K562 (cell line): ENCODE measurements around the gene ANKRD1. TPM values are rescaled to one million over a fixed set of nuclear protein-coding genes. Genes with fewer than 3 reads are reported as not detected.

Experiments used
- ATAC-seq: fragments of 200-7000 bp; cut with Tn5 transposase; 3 replicates; pipeline ENCODE4 v1.9.1; 2020; ENCODE audit warnings: moderate library complexity
- BruUV-seq: library from RNA; stranded (reverse); fragments of 400-500 nt; replicated peaks from 2 replicates; lab custom pipeline; 2021; lab: Mats Ljungman, UMichigan
- CTCF ChIA-PET: fragments of 300-600 bp; formaldehyde crosslinking; extraction: SDS; loops from one replicate; lab custom pipeline; 2021; ENCODE audit warnings: low intra/inter-chr PET ratio; lab: Yijun Ruan, JAX
- POLR2A ChIA-PET: fragments of 300-600, 350-650 bp; sonication (Branson Sonifier 250); formaldehyde crosslinking; extraction: SDS; loops from one replicate; lab custom pipeline; 2021; ENCODE audit warnings: antibody characterized with exemption, inconsistent platforms; lab: Yijun Ruan, JAX
- DNase-seq, 4 experiments: peaks; one replicate each; pipeline versions ENCODE4 v3.0.0 to v3.0.0-alpha.2; 2011 to 2018; ENCODE audit warnings: low spot score in 3 of 4, mixed read lengths in 3 of 4; ENCODE audit errors: extremely low read depth in 1 of 4
- FAIRE-seq: peaks from 2 replicates; lab custom pipeline; 2011; peaks lifted over from hg19 to GRCh38; lab: Jason Lieb, UNC
- H2AFZ ChIP-seq: 2 replicates; pipeline ENCODE4 v1.6.0; 2011; ENCODE audit warnings: low read depth, low read length, control low read depth, inconsistent platforms
- H3K27ac ChIP-seq: fragments of 200-600 bp; 3 replicates; pipeline ENCODE4 v1.8.0; 2011; ENCODE audit warnings: low read depth, mild to moderate bottlenecking, control low read depth, inconsistent platforms, low read length, moderate library complexity, mixed read lengths; ENCODE audit errors: extremely low read depth
- H3K27me3 ChIP-seq, 2 experiments: fragments of 300-600 bp in 1 of 2; 2 replicates in 1 of 2; 3 replicates in 1 of 2; pipeline versions ENCODE4 v1.6.0 to v1.8.0; 2011; ENCODE audit warnings: inconsistent platforms in 2 of 2, low read length in 2 of 2, mild to moderate bottlenecking in 1 of 2, mixed read lengths in 1 of 2, moderate library complexity in 1 of 2; ENCODE audit not compliant: control insufficient read depth in 2 of 2, insufficient read depth in 2 of 2
- H3K36me3 ChIP-seq: fragments of 300-600 bp; 3 replicates; pipeline ENCODE4 v1.8.0; 2011; ENCODE audit warnings: mild to moderate bottlenecking, low read length, inconsistent platforms; ENCODE audit not compliant: control insufficient read depth, insufficient read depth
- H3K4me1 ChIP-seq, 2 experiments: fragments of 200-600 bp in 1 of 2; replicated peaks in 1 of 2; 2 replicates in 1 of 2; 3 replicates in 1 of 2; pipeline versions ENCODE4 v1.5.1 to v1.8.0; 2011; ENCODE audit warnings: inconsistent platforms in 2 of 2, low read length in 2 of 2, mild to moderate bottlenecking in 1 of 2, mixed read lengths in 1 of 2, moderate library complexity in 1 of 2; ENCODE audit not compliant: control insufficient read depth in 2 of 2, insufficient read depth in 2 of 2
- H3K4me2 ChIP-seq: 2 replicates; pipeline ENCODE4 v1.6.1; 2011; ENCODE audit warnings: low read length, control low read depth, inconsistent platforms, mixed read lengths; ENCODE audit not compliant: insufficient read depth
- H3K4me3 ChIP-seq: fragments of 200-600 bp; sonication (generic), shearing (Covaris generic); 2 replicates; pipeline ENCODE4 v1.5.1; 2016; ENCODE audit warnings: control low read depth, inconsistent platforms
- H3K79me2 ChIP-seq: fragments of 200-600 bp; 3 replicates; pipeline ENCODE4 v1.8.0; 2011; ENCODE audit warnings: low read length, inconsistent platforms; ENCODE audit not compliant: control insufficient read depth, insufficient read depth
- H3K9ac ChIP-seq, 2 experiments: 2 replicates each; pipeline versions ENCODE4 v1.6.0 to v1.6.1; 2011; ENCODE audit warnings: low read depth in 2 of 2, low read length in 2 of 2, control low read depth in 1 of 2, inconsistent platforms in 1 of 2, mild to moderate bottlenecking in 1 of 2, mixed read lengths in 1 of 2; ENCODE audit not compliant: insufficient read depth in 1 of 2
- H3K9me1 ChIP-seq: one replicate; pipeline ENCODE4 v1.6.0; 2011; ENCODE audit warnings: inconsistent platforms, mild to moderate bottlenecking, low read length, moderate library complexity; ENCODE audit not compliant: control insufficient read depth, insufficient read depth
- H3K9me3 ChIP-seq: replicated peaks from 2 replicates; pipeline ENCODE4 v1.5.1; 2011; ENCODE audit warnings: low read depth, low read length, inconsistent platforms; ENCODE audit not compliant: control insufficient read depth, insufficient read depth
- H4K20me1 ChIP-seq: replicated peaks from 2 replicates; pipeline ENCODE4 v1.6.1; 2011; ENCODE audit warnings: low read length, inconsistent platforms, mixed read lengths; ENCODE audit not compliant: control insufficient read depth, insufficient read depth
- CCAR2 ChIP-seq: fragments of 200-400 bp; formaldehyde crosslinking; IDR thresholded peaks from 2 replicates; pipeline ENCODE4 v1.6.1; 2017; ENCODE audit warnings: mild to moderate bottlenecking, low read depth, low read length
- EGR1 ChIP-seq: fragments of 450-650 bp; conservative IDR thresholded peaks from 2 replicates; pipeline ENCODE4 v1.6.1; 2017; ENCODE audit warnings: mild to moderate bottlenecking
- FOXK1 ChIP-seq: sonication (generic); formaldehyde crosslinking; IDR thresholded peaks from 2 replicates; pipeline ENCODE4 v1.8.0; 2022; ENCODE audit warnings: missing genetic modification reagents, mild to moderate bottlenecking, borderline replicate concordance
- HEY1 ChIP-seq: fragments of 250-450 bp; sonication (Bioruptor Pico); IDR thresholded peaks from 2 replicates; pipeline ENCODE4 v1.5.0; 2020; ENCODE audit warnings: mild to moderate bottlenecking, moderate library complexity, borderline replicate concordance
- HMG20A ChIP-seq: fragments of 450-650 bp; formaldehyde crosslinking; conservative IDR thresholded peaks from 2 replicates; pipeline ENCODE4 v1.4.0; 2020; ENCODE audit warnings: mild to moderate bottlenecking, mixed read lengths
- MEIS2 ChIP-seq: fragments of 450-650 bp; IDR thresholded peaks from 2 replicates; pipeline ENCODE4 v1.6.1; 2014; ENCODE audit warnings: mild to moderate bottlenecking; ENCODE audit not compliant: partially characterized antibody
- MXI1 ChIP-seq: IDR thresholded peaks from 2 replicates; pipeline ENCODE4 v1.6.1; 2011; ENCODE audit warnings: low read depth, mild to moderate bottlenecking, improper control_type of control experiment, low read length
- NFE2 ChIP-seq: IDR thresholded peaks from 2 replicates; pipeline ENCODE4 v1.6.1; 2014; ENCODE audit warnings: antibody characterized with exemption, low read depth
- NFRKB ChIP-seq: fragments of 450-650 bp; IDR thresholded peaks from 2 replicates; pipeline ENCODE4 v1.6.1; 2016; ENCODE audit warnings: low read depth
- RBM39 ChIP-seq: fragments of 200-400 bp; formaldehyde crosslinking; optimal IDR thresholded peaks from 2 replicates; pipeline ENCODE3; 2018; ENCODE audit warnings: low read depth, low read length
- SNRNP70 ChIP-seq: fragments of 200-400 bp; formaldehyde crosslinking; optimal IDR thresholded peaks from 2 replicates; pipeline ENCODE3; 2017; ENCODE audit warnings: low read depth, low read length
- ZNF24 ChIP-seq: fragments of 450-650 bp; IDR thresholded peaks from 2 replicates; pipeline ENCODE4 v1.6.1; 2016
- WGBS: fragments of 100-300 bp; shearing (Covaris generic); methylation state at CpG from one replicate; pipeline ENCODE4 v1.1.6; 2016; ENCODE audit warnings: low coverage, mixed read lengths; ENCODE audit not compliant: insufficient coverage; ENCODE audit errors: missing lambda C conversion rate; 5-methylcytosine and 5-hydroxymethylcytosine counted together
- in situ Hi-C: fragments of 300-500 bp; cut with MboI; formaldehyde crosslinking; loops from 4 replicates; pipeline ENCODE4 v1.15.0; 2018; ENCODE audit warnings: inconsistent platforms, mixed read lengths
- intact Hi-C: fragments of 100-400 bp; cut with micrococcal nuclease; formaldehyde crosslinking; loops from 2 replicates; pipeline ENCODE4 v1.14.2; 2022
- polyA plus RNA-seq, 8 experiments: library from polyadenylated mRNA; depleted of rRNA in 4 of 8; stranded (reverse) in 5 of 8; unstranded in 3 of 8; fragments of >200 nt; fragmentation: Nextera tagmentation in 2 of 8; fragmentation: Illumina TruSeq in 1 of 8; extraction: Ambion mirVana in 2 of 8; extraction: Trizol in 1 of 8; gene quantifications; 2 replicates each; pipeline versions ENCODE4 v1.2.1 to v1.2.3, GENCODE V29; 2011 to 2014; ENCODE audit warnings: inconsistent platforms in 1 of 8, missing spikeins in 1 of 8
- total RNA-seq, 7 experiments: library from RNA; depleted of rRNA in 6 of 7; stranded (reverse); fragments of >200 nt in 6 of 7; fragmentation: Illumina TruSeq in 2 of 7; extraction: Trizol in 2 of 7; gene quantifications; 2 replicates each; pipeline versions ENCODE4 v1.2.1 to v1.2.3, GENCODE V29; 2011 to 2021; ENCODE audit warnings: low replicate concordance in 1 of 7
- TF ChIP-seq, protein P1 (sequence below), 2 experiments: fragments of 450-650 bp in 1 of 2; IDR thresholded peaks; 2 replicates each; pipeline ENCODE4 v1.6.1; 2011 to 2017; ENCODE audit warnings: low read depth in 2 of 2, antibody characterized with exemption in 1 of 2, borderline replicate concordance in 1 of 2, low read length in 1 of 2, mild to moderate bottlenecking in 1 of 2, mixed read lengths in 1 of 2; ENCODE audit not compliant: control insufficient read depth in 1 of 2
- TF ChIP-seq, protein P2 (sequence below): fragments of 450-650 bp; conservative IDR thresholded peaks from 2 replicates; pipeline ENCODE4 v1.6.1; 2016; ENCODE audit warnings: missing genetic modification characterization, low read depth, mild to moderate bottlenecking, missing compliant biosample characterization, moderate library complexity

Gene ANKRD1
- total and polyA plus RNA-seq, 9 of the 15 experiments (the other 6 are each of a cell fraction or from before 2014, with no cell fraction given), result not detected

DNA sequence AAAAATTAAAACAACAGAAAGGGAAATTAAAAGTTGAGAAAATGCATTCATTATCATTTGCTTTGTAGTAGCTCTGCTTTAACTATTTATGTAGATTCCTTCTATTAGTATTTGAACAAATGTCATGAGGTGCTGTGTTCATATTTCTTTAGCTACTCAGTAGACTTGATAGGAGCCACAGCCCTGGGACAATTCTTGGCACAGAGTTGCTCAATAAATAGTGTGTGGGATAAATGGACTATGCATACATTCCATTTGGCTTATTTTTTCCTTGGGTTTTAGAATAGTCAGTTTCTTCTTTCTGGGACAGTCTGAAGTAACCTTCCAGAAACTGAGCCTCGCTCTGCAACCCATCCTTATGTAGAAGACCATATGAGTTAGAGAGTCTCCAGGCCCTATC lies 35.7 kb downstream of the ANKRD1 start:
- POLR2A ChIA-PET, result no interaction called here
- peaks cover 79% of the 10 kb centered on the region for H3K36me3 ChIP-seq
- FAIRE-seq (no peak), ATAC-seq (no peak)
- BruUV-seq, result no TSS peak
- H4K20me1 ChIP-seq, result no peaks in the 10 kb centered on the region
- TF ChIP-seq EGR1, result no peak
- TF ChIP-seq CCAR2, result no peak
- no peak for TF ChIP-seq HEY1
- TF ChIP-seq HMG20A (CRISPR knock-in tag), result no peak
- TF ChIP-seq, all 486 proteins: peak for 0
- no peaks in the 10 kb centered on the region for H3K4me1 ChIP-seq
- intact Hi-C loops (no loop called here), in situ Hi-C loops (no loop called here)
- no peak overlapping the region for H3K9ac ChIP-seq
- H3K9me3 ChIP-seq, result no peaks in the 10 kb centered on the region
- no peak overlapping the region for H3K4me2 ChIP-seq
- H3K9me1 ChIP-seq, result no peaks in the 10 kb centered on the region
- 100% methylated on average over 1 of the region's 1 CpG for WGBS
- no peak overlapping the region for H2AFZ ChIP-seq
- CTCF ChIA-PET, result no interaction called here
- H3K79me2 ChIP-seq, result no peaks in the 10 kb centered on the region
- H3K27ac ChIP-seq, result no peak overlapping the region
- H3K27me3 ChIP-seq, result no peaks in the 10 kb centered on the region
- no peak for DNase-seq
- H3K4me3 ChIP-seq, result no peak overlapping the region

DNA sequence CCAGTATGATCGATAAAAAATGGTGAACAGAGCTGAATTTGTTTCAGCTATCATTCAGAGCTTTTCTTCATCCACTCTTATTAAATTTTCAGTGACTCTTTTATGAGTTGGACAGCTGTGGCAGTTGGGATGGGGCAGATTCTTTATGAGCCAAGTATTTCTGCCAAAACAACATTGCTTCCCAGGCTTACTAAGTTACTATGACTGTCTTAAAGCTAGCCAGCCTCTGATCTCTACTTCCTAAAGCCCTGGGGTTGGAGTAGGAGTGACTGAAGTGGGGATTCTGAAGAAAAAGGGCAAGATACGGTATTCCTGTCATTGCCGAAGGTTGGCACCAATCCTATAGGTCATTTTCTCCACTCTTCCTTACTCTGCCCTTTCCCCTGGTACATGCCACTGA lies 36.5 kb downstream of the ANKRD1 start:
- no peak overlapping the region for H2AFZ ChIP-seq
- WGBS, result 83% methylated on average over 1 of the region's 3 CpGs
- no peaks in the 10 kb centered on the region for H3K79me2 ChIP-seq
- no peaks in the 10 kb centered on the region for H3K9me1 ChIP-seq
- peaks cover 79% of the 10 kb centered on the region for H3K36me3 ChIP-seq
- H3K9me3 ChIP-seq, result no peaks in the 10 kb centered on the region
- POLR2A ChIA-PET, result no interaction called here
- H4K20me1 ChIP-seq, result no peaks in the 10 kb centered on the region
- DNase-seq, result no peak
- intact Hi-C loops, result no loop called here
- BruUV-seq, result no TSS peak
- no peak overlapping the region for H3K27ac ChIP-seq
- CTCF ChIA-PET, result no interaction called here
- H3K9ac ChIP-seq, result no peak overlapping the region
- no peak for ATAC-seq
- FAIRE-seq, result no peak
- no peaks in the 10 kb centered on the region for H3K27me3 ChIP-seq
- in situ Hi-C loops, result no loop called here
- no peak overlapping the region for H3K4me3 ChIP-seq
- H3K4me2 ChIP-seq, result no peak overlapping the region
- H3K4me1 ChIP-seq, result no peaks in the 10 kb centered on the region
- TF ChIP-seq, protein P1, sequence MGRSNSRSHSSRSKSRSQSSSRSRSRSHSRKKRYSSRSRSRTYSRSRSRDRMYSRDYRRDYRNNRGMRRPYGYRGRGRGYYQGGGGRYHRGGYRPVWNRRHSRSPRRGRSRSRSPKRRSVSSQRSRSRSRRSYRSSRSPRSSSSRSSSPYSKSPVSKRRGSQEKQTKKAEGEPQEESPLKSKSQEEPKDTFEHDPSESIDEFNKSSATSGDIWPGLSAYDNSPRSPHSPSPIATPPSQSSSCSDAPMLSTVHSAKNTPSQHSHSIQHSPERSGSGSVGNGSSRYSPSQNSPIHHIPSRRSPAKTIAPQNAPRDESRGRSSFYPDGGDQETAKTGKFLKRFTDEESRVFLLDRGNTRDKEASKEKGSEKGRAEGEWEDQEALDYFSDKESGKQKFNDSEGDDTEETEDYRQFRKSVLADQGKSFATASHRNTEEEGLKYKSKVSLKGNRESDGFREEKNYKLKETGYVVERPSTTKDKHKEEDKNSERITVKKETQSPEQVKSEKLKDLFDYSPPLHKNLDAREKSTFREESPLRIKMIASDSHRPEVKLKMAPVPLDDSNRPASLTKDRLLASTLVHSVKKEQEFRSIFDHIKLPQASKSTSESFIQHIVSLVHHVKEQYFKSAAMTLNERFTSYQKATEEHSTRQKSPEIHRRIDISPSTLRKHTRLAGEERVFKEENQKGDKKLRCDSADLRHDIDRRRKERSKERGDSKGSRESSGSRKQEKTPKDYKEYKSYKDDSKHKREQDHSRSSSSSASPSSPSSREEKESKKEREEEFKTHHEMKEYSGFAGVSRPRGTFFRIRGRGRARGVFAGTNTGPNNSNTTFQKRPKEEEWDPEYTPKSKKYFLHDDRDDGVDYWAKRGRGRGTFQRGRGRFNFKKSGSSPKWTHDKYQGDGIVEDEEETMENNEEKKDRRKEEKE (IDR thresholded peaks at IDR 0.05; ENCODE audit: borderline replicate concordance in 1 of 2, control insufficient read depth in 1 of 2, low read depth in 2 of 2, low read length in 1 of 2), result no peak
- TF ChIP-seq ZNF24 (no peak), RBM39 (no peak), NFE2 (no peak), MXI1 (no peak), NFRKB (no peak), MEIS2 (no peak), SNRNP70 (no peak), FOXK1 (CRISPR knock-in tag) (no peak)
- TF ChIP-seq, protein P2, sequence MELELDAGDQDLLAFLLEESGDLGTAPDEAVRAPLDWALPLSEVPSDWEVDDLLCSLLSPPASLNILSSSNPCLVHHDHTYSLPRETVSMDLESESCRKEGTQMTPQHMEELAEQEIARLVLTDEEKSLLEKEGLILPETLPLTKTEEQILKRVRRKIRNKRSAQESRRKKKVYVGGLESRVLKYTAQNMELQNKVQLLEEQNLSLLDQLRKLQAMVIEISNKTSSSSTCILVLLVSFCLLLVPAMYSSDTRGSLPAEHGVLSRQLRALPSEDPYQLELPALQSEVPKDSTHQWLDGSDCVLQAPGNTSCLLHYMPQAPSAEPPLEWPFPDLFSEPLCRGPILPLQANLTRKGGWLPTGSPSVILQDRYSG, result no peak
